ENCODE measurements around the gene HTR4. TPM values are rescaled to one million over a fixed set of nuclear protein-coding genes. Genes with fewer than 3 reads are reported as not detected.

Gene HTR4
- total and polyA plus RNA-seq, 2 donors (not counting 3 experiments of a cell fraction or from before 2014, with no cell fraction given), result not detected

GRCh38 chr5:148702019-148702596 is 47.8 kb upstream of the HTR4 start:
- no peaks in the 10 kb centered on the region for H3K4me1 ChIP-seq (ENCODE audit: control insufficient read depth, extremely low read depth, insufficient read depth, low read length)
- no peak for FAIRE-seq
- no peaks in the 10 kb centered on the region for H3K79me2 ChIP-seq (ENCODE audit: control insufficient read depth, insufficient read depth, low read length)
- no peaks in the 10 kb centered on the region for H3K27me3 ChIP-seq (ENCODE audit: control insufficient read depth in 2 of 2, insufficient read depth in 2 of 2, low read length in 2 of 2)
- no peak overlapping the region for H3K27ac ChIP-seq (ENCODE audit: insufficient read depth, low read depth, low read length)
- H3K9ac ChIP-seq (replicated peaks; ENCODE audit: extremely low read depth, insufficient read depth, low read length), result no peak overlapping the region
- no peaks in the 10 kb centered on the region for H4K20me1 ChIP-seq (replicated peaks; ENCODE audit: control insufficient read depth, extremely low read depth, insufficient read depth, low read length)
- CTCF ChIA-PET, result interaction anchor here (0.9 to 1.6 kb wide), 3 partner anchors 11 to 29 kb away, joined by 3 to 9 read pairs (median 4); no protein-coding TSS in a partner anchor
- H3K4me3 ChIP-seq (replicated peaks in 1 of 3; ENCODE audit: insufficient read depth in 1 of 3, low read depth in 1 of 3, low read length in 3 of 3), result no peak overlapping the region
- dilution Hi-C loops (cut with MboI; ENCODE audit: extremely low pct_ligation_motif_present, low sequenced_read_pairs) (no loop called here), intact Hi-C loops (cut with micrococcal nuclease) (no loop called here)
- TF ChIP-seq FOS (IDR thresholded peaks at IDR 0.05; ENCODE audit: borderline replicate concordance, insufficient read depth, low read length) (peak; percentile 15), POLR2A (IDR thresholded peaks at IDR 0.05; ENCODE audit: low read depth, low read length) (no peak), JUN (IDR thresholded peaks at IDR 0.05; ENCODE audit: borderline replicate concordance, insufficient read depth, insufficient read length, low read depth) (no peak), GATA2 (IDR thresholded peaks at IDR 0.05; ENCODE audit: insufficient read depth, insufficient read length, low read depth, low read length) (no peak), MAX (IDR thresholded peaks at IDR 0.05; ENCODE audit: insufficient read depth, insufficient read length) (no peak), POLR2AphosphoS5 (IDR thresholded peaks at IDR 0.05; ENCODE audit: insufficient read depth, low read depth, low read length) (no peak), EZH2 (IDR thresholded peaks at IDR 0.05; ENCODE audit: borderline replicate concordance, low read depth, low read length, severe bottlenecking) (no peak)
- no TSS peak for BruUV-seq (replicated peaks)
- no peaks in the 10 kb centered on the region for H3K36me3 ChIP-seq (ENCODE audit: control insufficient read depth in 2 of 2, extremely low read depth in 1 of 2, insufficient read depth in 2 of 2, low read length in 2 of 2)
- no peak for DNase-seq (ENCODE audit: low read depth, low spot score)
- H3K9me3 ChIP-seq (replicated peaks; ENCODE audit: control insufficient read depth, insufficient read depth, low read length), result no peaks in the 10 kb centered on the region
- H2AFZ ChIP-seq (ENCODE audit: low read depth, low read length), result no peak overlapping the region
- H3K4me2 ChIP-seq (ENCODE audit: insufficient read depth, low read length), result no peak overlapping the region
- H3K9me1 ChIP-seq (replicated peaks; ENCODE audit: control insufficient read depth, extremely low read depth, insufficient read depth, low read length), result no peaks in the 10 kb centered on the region
- POLR2A ChIA-PET, result no interaction called here

GRCh38 chr5:148699028-148699427 is 44.7 kb upstream of the HTR4 start:
- Histone ChIP-seq H4K20me1 (replicated peaks; ENCODE audit: control insufficient read depth, extremely low read depth, insufficient read depth, low read length) (no peaks in the 10 kb centered on the region), H3K9me1 (replicated peaks; ENCODE audit: control insufficient read depth, extremely low read depth, insufficient read depth, low read length) (no peaks in the 10 kb centered on the region), H3K27me3 (ENCODE audit: control insufficient read depth in 2 of 2, insufficient read depth in 2 of 2, low read length in 2 of 2) (no peaks in the 10 kb centered on the region), H3K9me3 (replicated peaks; ENCODE audit: control insufficient read depth, insufficient read depth, low read length) (no peaks in the 10 kb centered on the region), H3K9ac (replicated peaks; ENCODE audit: extremely low read depth, insufficient read depth, low read length) (no peak overlapping the region), H3K4me3 (replicated peaks in 1 of 3; ENCODE audit: insufficient read depth in 1 of 3, low read depth in 1 of 3, low read length in 3 of 3) (no peak overlapping the region), H3K36me3 (ENCODE audit: control insufficient read depth in 2 of 2, extremely low read depth in 1 of 2, insufficient read depth in 2 of 2, low read length in 2 of 2) (no peaks in the 10 kb centered on the region), H3K79me2 (ENCODE audit: control insufficient read depth, insufficient read depth, low read length) (no peaks in the 10 kb centered on the region), H3K27ac (ENCODE audit: insufficient read depth, low read depth, low read length) (no peak overlapping the region), H3K4me2 (ENCODE audit: insufficient read depth, low read length) (no peak overlapping the region), H2AFZ (ENCODE audit: low read depth, low read length) (no peak overlapping the region), H3K4me1 (ENCODE audit: control insufficient read depth, extremely low read depth, insufficient read depth, low read length) (no peaks in the 10 kb centered on the region)
- dilution Hi-C loops (cut with MboI; ENCODE audit: extremely low pct_ligation_motif_present, low sequenced_read_pairs) (no loop called here), intact Hi-C loops (cut with micrococcal nuclease) (no loop called here)
- FAIRE-seq (no peak), DNase-seq (ENCODE audit: low read depth, low spot score) (no peak)
- ChIA-PET CTCF (interaction anchor here (3.7 kb wide), 1 partner anchor 11 kb away, joined by 23 read pairs; no protein-coding TSS in a partner anchor), POLR2A (no interaction called here)
- BruUV-seq (replicated peaks), result no TSS peak
- no peak for TF ChIP-seq GATA2 (IDR thresholded peaks at IDR 0.05; ENCODE audit: insufficient read depth, insufficient read length, low read depth, low read length)
- TF ChIP-seq POLR2AphosphoS5 (IDR thresholded peaks at IDR 0.05; ENCODE audit: insufficient read depth, low read depth, low read length), result no peak
- TF ChIP-seq MAX (IDR thresholded peaks at IDR 0.05; ENCODE audit: insufficient read depth, insufficient read length), result no peak
- TF ChIP-seq, protein P1, sequence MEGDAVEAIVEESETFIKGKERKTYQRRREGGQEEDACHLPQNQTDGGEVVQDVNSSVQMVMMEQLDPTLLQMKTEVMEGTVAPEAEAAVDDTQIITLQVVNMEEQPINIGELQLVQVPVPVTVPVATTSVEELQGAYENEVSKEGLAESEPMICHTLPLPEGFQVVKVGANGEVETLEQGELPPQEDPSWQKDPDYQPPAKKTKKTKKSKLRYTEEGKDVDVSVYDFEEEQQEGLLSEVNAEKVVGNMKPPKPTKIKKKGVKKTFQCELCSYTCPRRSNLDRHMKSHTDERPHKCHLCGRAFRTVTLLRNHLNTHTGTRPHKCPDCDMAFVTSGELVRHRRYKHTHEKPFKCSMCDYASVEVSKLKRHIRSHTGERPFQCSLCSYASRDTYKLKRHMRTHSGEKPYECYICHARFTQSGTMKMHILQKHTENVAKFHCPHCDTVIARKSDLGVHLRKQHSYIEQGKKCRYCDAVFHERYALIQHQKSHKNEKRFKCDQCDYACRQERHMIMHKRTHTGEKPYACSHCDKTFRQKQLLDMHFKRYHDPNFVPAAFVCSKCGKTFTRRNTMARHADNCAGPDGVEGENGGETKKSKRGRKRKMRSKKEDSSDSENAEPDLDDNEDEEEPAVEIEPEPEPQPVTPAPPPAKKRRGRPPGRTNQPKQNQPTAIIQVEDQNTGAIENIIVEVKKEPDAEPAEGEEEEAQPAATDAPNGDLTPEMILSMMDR (IDR thresholded peaks at IDR 0.05; ENCODE audit: extremely low read depth in 1 of 2, insufficient read depth in 1 of 2, low read depth in 1 of 2, low read length in 2 of 2), result no peak
- TF ChIP-seq EZH2 (IDR thresholded peaks at IDR 0.05; ENCODE audit: borderline replicate concordance, low read depth, low read length, severe bottlenecking), result no peak
- no peak for TF ChIP-seq MYC (IDR thresholded peaks at IDR 0.05; ENCODE audit: low read depth, low read length)
- TF ChIP-seq FOS (IDR thresholded peaks at IDR 0.05; ENCODE audit: borderline replicate concordance, insufficient read depth, low read length), result no peak
- TF ChIP-seq JUN (IDR thresholded peaks at IDR 0.05; ENCODE audit: borderline replicate concordance, insufficient read depth, insufficient read length, low read depth), result no peak
- no peak for TF ChIP-seq POLR2A (IDR thresholded peaks at IDR 0.05; ENCODE audit: low read depth, low read length)
